GM18867 (cell line): Measurements from ENCODE around the gene RBM44.
"Not testable (repeated sequence)": the region's sequence is repeated elsewhere in the genome, so short reads cannot be mapped to it uniquely, and the experiment has no call there.

Experiments
- ATAC-seq: cut with Tn5 transposase; IDR thresholded peaks from one replicate; pipeline ENCODE4 v1.9.1; 2021; ENCODE audit warnings: mild to moderate bottlenecking, moderate library complexity; ENCODE audit not compliant: unreplicated experiment

Gene RBM44

GRCh38 chr2:237857791-237858190 is 59.2 kb downstream of the RBM44 start:
- ATAC-seq, result no peak

GRCh38 chr2:237858294-237859081 is 59.9 kb downstream of the RBM44 start:
- ATAC-seq, result no peak

GRCh38 chr2:237859082-237859433 is 60.5 kb downstream of the RBM44 start:
- no peak for ATAC-seq

GRCh38 chr2:237859533-237860272 is 61.1 kb downstream of the RBM44 start, which contains the start of gene RAMP1:
RAMP1 (plus strand) TSS chr2:237859623; CDS start chr2:237859676, 53 bp downstream.
- ATAC-seq, result no peak

GRCh38 chr2:237860273-237860935 is 61.8 kb downstream of the RBM44 start:
- ATAC-seq, result no peak

- ATAC-seq, result no peak
These were observed 63.4 kb downstream of the RBM44 start for GRCh38 chr2:237861875-237862527.

- ATAC-seq, result no peak
These were observed 63.9 kb downstream of the RBM44 start for GRCh38 chr2:237862528-237862895.

- ATAC-seq, result no peak
These were observed 64.5 kb downstream of the RBM44 start for GRCh38 chr2:237863102-237863511.

- no peak for ATAC-seq
These were observed 65.3 kb downstream of the RBM44 start for GRCh38 chr2:237863689-237864443.

GRCh38 chr2:237864444-237864931 is 65.9 kb downstream of the RBM44 start:
- no peak for ATAC-seq

- no peak for ATAC-seq
These were observed 66.5 kb downstream of the RBM44 start for GRCh38 chr2:237864940-237865622.

- ATAC-seq, result no peak
These were observed 67.1 kb downstream of the RBM44 start for GRCh38 chr2:237865623-237866041.

GRCh38 chr2:237866101-237866621 is 67.6 kb downstream of the RBM44 start:
- ATAC-seq, result no peak

GRCh38 chr2:237867465-237867864 is 68.9 kb downstream of the RBM44 start:
- no peak for ATAC-seq

- ATAC-seq, result not testable (repeated sequence)
These were observed 69.5 kb downstream of the RBM44 start for GRCh38 chr2:237868074-237868473.

GRCh38 chr2:237868631-237869342 is 70.2 kb downstream of the RBM44 start:
- ATAC-seq, result no peak

GRCh38 chr2:237869343-237870102 is 70.9 kb downstream of the RBM44 start:
- no peak for ATAC-seq

GRCh38 chr2:237870126-237870525 is 71.5 kb downstream of the RBM44 start:
- no peak for ATAC-seq
